BE2C (cell line): ENCODE results near the gene MS4A3.

Experiments used
- DNase-seq: peaks from one replicate; pipeline ENCODE4 v3.0.0-alpha.2; 2020
- H3K27me3 ChIP-seq: fragments of 250-450 bp; sonication (Bioruptor Pico); 2 replicates; pipeline ENCODE4 v1.5.1; 2020; ENCODE audit warnings: mild to moderate bottlenecking
- H3K36me3 ChIP-seq: fragments of 250-450 bp; sonication (Bioruptor Pico); 2 replicates; pipeline ENCODE4 v1.5.1; 2020; ENCODE audit warnings: mild to moderate bottlenecking
- H3K4me1 ChIP-seq: fragments of 250-450 bp; sonication (Bioruptor Pico); 2 replicates; pipeline ENCODE4 v1.5.1; 2020
- H3K4me3 ChIP-seq: 2 replicates; pipeline ENCODE4 v1.5.1; 2011; ENCODE audit warnings: low read depth, low read length
- H3K9me3 ChIP-seq: fragments of 250-450 bp; sonication (Bioruptor Pico); 2 replicates; pipeline ENCODE4 v1.5.1; 2020
- TF ChIP-seq, protein P1 (sequence below): IDR thresholded peaks from 2 replicates; pipeline ENCODE4 v1.5.1; 2012; ENCODE audit warnings: mild to moderate bottlenecking, low read depth, low read length

The MS4A3 gene

DNA sequence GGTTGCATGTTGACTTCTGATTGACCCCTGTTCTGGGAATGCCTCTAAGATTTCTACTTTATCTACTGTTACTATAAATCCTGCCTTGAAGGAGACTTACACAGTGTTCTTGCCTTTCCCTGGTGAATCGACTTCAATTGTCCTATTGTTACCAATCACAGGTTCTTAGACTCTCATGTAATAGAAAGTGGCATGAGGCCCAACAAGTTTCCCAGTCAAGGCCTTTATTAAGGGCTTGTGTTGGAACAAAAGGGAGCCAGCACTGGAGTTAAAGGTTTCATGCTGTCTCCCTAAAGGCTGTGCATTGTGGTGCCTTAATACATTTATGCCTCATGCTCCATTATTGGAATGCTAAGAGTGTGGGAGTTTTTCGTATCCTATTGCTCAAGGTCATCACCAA lies 55.3 kb downstream of the MS4A3 start:
- TF ChIP-seq, protein P1, sequence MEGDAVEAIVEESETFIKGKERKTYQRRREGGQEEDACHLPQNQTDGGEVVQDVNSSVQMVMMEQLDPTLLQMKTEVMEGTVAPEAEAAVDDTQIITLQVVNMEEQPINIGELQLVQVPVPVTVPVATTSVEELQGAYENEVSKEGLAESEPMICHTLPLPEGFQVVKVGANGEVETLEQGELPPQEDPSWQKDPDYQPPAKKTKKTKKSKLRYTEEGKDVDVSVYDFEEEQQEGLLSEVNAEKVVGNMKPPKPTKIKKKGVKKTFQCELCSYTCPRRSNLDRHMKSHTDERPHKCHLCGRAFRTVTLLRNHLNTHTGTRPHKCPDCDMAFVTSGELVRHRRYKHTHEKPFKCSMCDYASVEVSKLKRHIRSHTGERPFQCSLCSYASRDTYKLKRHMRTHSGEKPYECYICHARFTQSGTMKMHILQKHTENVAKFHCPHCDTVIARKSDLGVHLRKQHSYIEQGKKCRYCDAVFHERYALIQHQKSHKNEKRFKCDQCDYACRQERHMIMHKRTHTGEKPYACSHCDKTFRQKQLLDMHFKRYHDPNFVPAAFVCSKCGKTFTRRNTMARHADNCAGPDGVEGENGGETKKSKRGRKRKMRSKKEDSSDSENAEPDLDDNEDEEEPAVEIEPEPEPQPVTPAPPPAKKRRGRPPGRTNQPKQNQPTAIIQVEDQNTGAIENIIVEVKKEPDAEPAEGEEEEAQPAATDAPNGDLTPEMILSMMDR = no peak
- no peak for DNase-seq

DNA sequence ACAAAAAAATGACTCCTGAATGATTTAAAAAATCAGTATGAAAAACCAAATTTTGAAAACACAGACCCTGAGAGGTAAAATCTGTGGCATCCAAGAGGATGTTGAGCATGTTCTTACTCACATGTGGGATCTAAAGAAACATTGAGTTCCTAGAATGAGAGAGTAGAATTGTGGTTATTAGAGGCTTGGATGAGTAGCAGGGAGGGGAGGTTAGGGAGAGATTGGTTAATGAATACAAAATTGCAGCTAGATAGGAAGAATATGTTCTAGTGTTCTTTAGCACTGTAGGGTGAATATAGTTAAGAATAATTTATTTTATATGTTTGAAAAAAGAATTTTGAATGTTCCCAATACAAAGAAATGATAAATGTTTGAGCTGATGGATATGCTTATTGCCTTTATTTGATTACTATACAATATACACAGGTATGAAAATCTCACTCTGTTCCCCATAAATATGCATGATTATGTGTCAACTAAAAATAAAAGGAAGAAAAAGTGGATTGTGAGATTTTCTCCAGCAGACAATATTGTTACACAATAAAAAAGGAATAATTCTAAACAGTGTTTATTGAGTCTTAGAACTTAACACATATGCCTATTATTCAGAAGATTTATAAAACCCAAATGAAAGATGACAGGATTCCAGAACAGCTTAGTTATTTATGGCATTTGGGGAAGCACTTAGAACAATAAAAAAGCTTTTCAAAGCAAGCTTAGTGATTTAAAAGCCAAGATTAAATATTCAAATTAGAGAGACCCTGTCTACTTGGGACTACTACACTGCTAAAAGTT lies 60.7 kb downstream of the MS4A3 start:
- TF ChIP-seq, protein P1 = no peak
- H3K4me3 ChIP-seq = no peak overlapping the region
- no peaks in the 10 kb centered on the region for H3K9me3 ChIP-seq
- H3K4me1 ChIP-seq = no peaks in the 10 kb centered on the region
- no peaks in the 10 kb centered on the region for H3K27me3 ChIP-seq
- H3K36me3 ChIP-seq = no peaks in the 10 kb centered on the region
- no peak for DNase-seq

More for the DNA sequence above, 55.3 kb downstream of the MS4A3 start:
- Histone ChIP-seq H3K36me3 (no peaks in the 10 kb centered on the region), H3K4me1 (no peaks in the 10 kb centered on the region), H3K4me3 (no peak overlapping the region), H3K27me3 (no peaks in the 10 kb centered on the region), H3K9me3 (no peaks in the 10 kb centered on the region)

- no peaks in the 10 kb centered on the region for H3K27me3 ChIP-seq
- TF ChIP-seq, protein P1 = no peak
- no peaks in the 10 kb centered on the region for H3K36me3 ChIP-seq
- H3K9me3 ChIP-seq = no peaks in the 10 kb centered on the region
- no peak for DNase-seq
- no peak overlapping the region for H3K4me3 ChIP-seq
- no peaks in the 10 kb centered on the region for H3K4me1 ChIP-seq
Measured at GRCh38 chr11:60118338-60118737, 61.9 kb downstream of the MS4A3 start.

GRCh38 chr11:60119710-60120109 lies 63.2 kb downstream of the MS4A3 start:
- DNase-seq = no peak
- Histone ChIP-seq H3K9me3 (no peaks in the 10 kb centered on the region), H3K36me3 (no peaks in the 10 kb centered on the region), H3K4me1 (no peaks in the 10 kb centered on the region), H3K4me3 (no peak overlapping the region), H3K27me3 (no peaks in the 10 kb centered on the region)
- TF ChIP-seq, protein P1 = no peak
